PC-3 (cell line): Measurements from ENCODE around the gene XPA.

Experiments
- CTCF ChIP-seq: fragments of 300-600 bp; sonication (generic); conservative IDR thresholded peaks from 2 replicates; pipeline ENCODE4 v1.5.1; 2017; ENCODE audit warnings: antibody characterized with exemption, low read depth, mild to moderate bottlenecking, low read length
- EZH2 ChIP-seq: fragments of 300-600 bp; sonication (generic); IDR thresholded peaks from one replicate; pipeline ENCODE4 v1.6.1; 2017; ENCODE audit warnings: antibody characterized with exemption, mild to moderate bottlenecking, low read length; ENCODE audit not compliant: unreplicated experiment
- EZH2phosphoT487 ChIP-seq: fragments of 300-600 bp; sonication (generic); IDR thresholded peaks from 2 replicates; pipeline ENCODE4 v1.6.1; 2018; ENCODE audit warnings: mild to moderate bottlenecking, antibody characterized with exemption, low read length, borderline replicate concordance

GRCh38 chr9:97625620-97626019 lies 71.5 kb downstream of the XPA start:
- TF ChIP-seq CTCF = no peak
- no peak for TF ChIP-seq EZH2
- TF ChIP-seq EZH2phosphoT487 = no peak
